IPS DF 6.9 (cell line): ENCODE data around the gene PILRB.
"Not testable (repeated sequence)": the region's sequence is repeated elsewhere in the genome, so short reads cannot be mapped to it uniquely, and the experiment has no call there.

Experiments
- DNase-seq: peaks from one replicate; pipeline ENCODE4 v3.0.0-alpha.2; 2013; ENCODE audit warnings: low read depth, low spot score
- H3K27ac ChIP-seq: one replicate; pipeline ENCODE4 v1.5.1; 2013; ENCODE audit warnings: low read length, control low read depth
- H3K27me3 ChIP-seq: 2 replicates; pipeline ENCODE4 v1.6.1; 2013; ENCODE audit warnings: mild to moderate bottlenecking, low read length; ENCODE audit not compliant: control insufficient read depth, insufficient read depth
- H3K36me3 ChIP-seq: 2 replicates; pipeline ENCODE4 v1.6.1; 2013; ENCODE audit warnings: low read length; ENCODE audit not compliant: control insufficient read depth, insufficient read depth
- H3K4me1 ChIP-seq: 2 replicates; pipeline ENCODE4 v1.6.1; 2013; ENCODE audit warnings: low read length; ENCODE audit not compliant: control insufficient read depth, insufficient read depth
- H3K4me3 ChIP-seq: 2 replicates; pipeline ENCODE4 v1.5.1; 2013; ENCODE audit warnings: mild to moderate bottlenecking, low read length
- H3K9me3 ChIP-seq: 2 replicates; pipeline ENCODE4 v1.6.1; 2013; ENCODE audit warnings: low read length, inconsistent platforms; ENCODE audit not compliant: control insufficient read depth, insufficient read depth
- WGBS: extraction: QIAGEN DNeasy Blood & Tissue Kit; methylation state at CpG from one replicate; pipeline ENCODE4 v1.1.7; 2013; ENCODE audit warnings: mixed read lengths, missing lambda C conversion rate; ENCODE audit not compliant: insufficient read length, insufficient coverage; 5-methylcytosine and 5-hydroxymethylcytosine counted together

The PILRB gene

DNA sequence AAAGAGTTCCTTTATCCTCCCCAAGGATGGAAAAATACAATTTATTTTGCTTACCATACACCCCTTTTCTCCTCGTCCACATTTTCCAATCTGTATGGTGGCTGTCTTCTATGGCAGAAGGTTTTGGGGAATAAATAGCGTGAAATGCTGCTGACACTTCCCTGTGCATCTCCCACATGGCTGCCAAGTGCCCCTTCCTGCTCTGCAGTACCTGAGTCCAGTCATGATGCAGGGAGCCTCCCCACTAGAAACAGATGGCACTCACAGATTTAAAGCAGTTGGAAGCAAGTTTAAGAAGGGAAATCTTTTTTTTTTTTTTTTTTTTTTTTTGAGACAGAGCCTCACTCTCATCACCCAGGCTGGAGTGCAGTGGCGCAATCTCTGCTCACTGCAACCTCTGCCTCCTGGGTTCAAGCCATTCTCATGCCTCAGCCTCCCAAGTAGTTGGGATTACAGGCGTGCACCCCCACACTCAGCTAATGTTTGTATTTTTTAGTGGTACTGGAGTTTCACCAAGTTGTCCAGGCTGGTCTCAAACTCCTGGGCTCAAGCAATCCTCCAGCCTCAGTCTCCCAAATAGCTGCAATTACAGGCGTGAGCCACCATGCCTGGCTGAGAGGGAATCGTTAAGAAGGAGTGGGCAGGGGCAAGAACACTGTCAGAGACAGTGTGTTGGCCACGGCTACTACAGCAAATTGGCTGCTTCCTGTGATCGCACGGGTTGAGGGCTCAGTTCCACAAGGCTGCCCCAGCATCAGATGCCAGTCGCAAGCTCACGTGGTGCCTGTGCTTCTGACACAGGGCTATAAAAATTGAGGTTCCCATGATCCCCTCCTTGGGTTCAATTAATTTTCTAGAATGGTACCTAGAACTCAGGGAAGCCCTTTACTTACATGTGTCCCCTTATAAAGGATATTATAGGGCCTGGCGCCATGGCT lies 10.0 kb downstream of the PILRB start:
- no CpG with 5 or more reads among the region's 12 CpGs for WGBS
- Histone ChIP-seq H3K4me3 (no peak overlapping the region), H3K4me1 (0 out of 2 replicates have a peak, but pooled peaks cover 6% of the 10 kb centered on the region), H3K27ac (no peak overlapping the region), H3K36me3 (no peaks in the 10 kb centered on the region; the same call in 1 of the 2 replicates), H3K9me3 (no peaks in the 10 kb centered on the region), H3K27me3 (no peaks in the 10 kb centered on the region)
- DNase-seq = no peak

- Histone ChIP-seq H3K36me3 (no peaks in the 10 kb centered on the region), H3K9me3 (no peaks in the 10 kb centered on the region), H3K4me1 (peaks cover 6% of the 10 kb centered on the region; the same call in 1 of the 2 replicates), H3K27me3 (no peaks in the 10 kb centered on the region), H3K4me3 (no peak overlapping the region), H3K27ac (no peak overlapping the region)
- no peak for DNase-seq
- no CpG with 5 or more reads among the region's 6 CpGs for WGBS
Measured at GRCh38 chr7:100369105-100369504, 11.2 kb downstream of the PILRB start.

DNA sequence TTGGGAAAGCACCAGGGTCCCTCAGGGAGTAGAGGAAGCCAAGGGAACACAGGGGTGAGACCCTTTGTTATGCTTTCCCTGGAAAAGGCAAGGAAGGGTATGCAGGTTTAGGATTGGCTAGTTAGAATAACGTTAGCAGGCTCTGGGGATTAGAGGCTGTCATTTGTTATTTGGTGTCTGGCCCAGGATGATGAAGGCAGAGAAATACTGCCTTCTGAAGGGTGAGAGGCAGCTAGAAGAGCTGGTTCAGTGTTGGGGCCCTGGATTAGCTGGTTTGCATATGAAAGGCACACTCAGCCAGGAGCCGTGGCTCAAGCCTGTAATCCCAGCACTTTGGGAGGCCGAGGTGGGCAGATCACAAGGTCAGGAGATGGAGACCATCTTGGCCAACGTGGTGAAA lies 12.4 kb downstream of the PILRB start:
- H3K4me1 ChIP-seq = peaks cover 6% of the 10 kb centered on the region; the same call in 1 of the 2 replicates
- WGBS = no CpG with 5 or more reads among the region's 4 CpGs
- peak; percentile 25 for DNase-seq

GRCh38 chr7:100370746-100371145 lies 12.8 kb downstream of the PILRB start:
- DNase-seq = no peak
- no peak overlapping the region for H3K27ac ChIP-seq
- no peaks in the 10 kb centered on the region; the same call in 1 of the 2 replicates for H3K9me3 ChIP-seq
- no peak overlapping the region for H3K4me3 ChIP-seq
- no peaks in the 10 kb centered on the region for H3K36me3 ChIP-seq
- peaks cover 6% of the 10 kb centered on the region; the same call in 1 of the 2 replicates for H3K4me1 ChIP-seq
- no CpG with 5 or more reads among the region's 6 CpGs for WGBS
- no peaks in the 10 kb centered on the region for H3K27me3 ChIP-seq

More for the DNA sequence above, 12.4 kb downstream of the PILRB start:
- Histone ChIP-seq H3K27me3 (no peaks in the 10 kb centered on the region), H3K27ac (no peak overlapping the region), H3K9me3 (no peaks in the 10 kb centered on the region; the same call in 1 of the 2 replicates), H3K36me3 (no peaks in the 10 kb centered on the region), H3K4me3 (no peak overlapping the region)

GRCh38 chr7:100371561-100372171 lies 13.7 kb downstream of the PILRB start:
- WGBS = no CpG with 5 or more reads among the region's 7 CpGs
- Histone ChIP-seq H3K9me3 (no peaks in the 10 kb centered on the region; the same call in 1 of the 2 replicates), H3K36me3 (no peaks in the 10 kb centered on the region), H3K4me3 (no peak overlapping the region), H3K27ac (no peak overlapping the region), H3K27me3 (no peaks in the 10 kb centered on the region), H3K4me1 (peaks cover 6% of the 10 kb centered on the region; the same call in 1 of the 2 replicates)
- no peak for DNase-seq

- no CpG with 5 or more reads among the region's 8 CpGs for WGBS
- peaks cover 6% of the 10 kb centered on the region; the same call in 1 of the 2 replicates for H3K4me1 ChIP-seq
- H3K27ac ChIP-seq = no peak overlapping the region
- H3K9me3 ChIP-seq = no peaks in the 10 kb centered on the region; the same call in 1 of the 2 replicates
- H3K4me3 ChIP-seq = no peak overlapping the region
- DNase-seq = no peak
- no peaks in the 10 kb centered on the region for H3K36me3 ChIP-seq
- H3K27me3 ChIP-seq = no peaks in the 10 kb centered on the region
Measured at GRCh38 chr7:100372256-100372655, 14.3 kb downstream of the PILRB start.

GRCh38 chr7:100372694-100373093 lies 14.8 kb downstream of the PILRB start:
- Histone ChIP-seq H3K27ac (no peak overlapping the region), H3K36me3 (no peaks in the 10 kb centered on the region), H3K27me3 (no peaks in the 10 kb centered on the region), H3K9me3 (no peaks in the 10 kb centered on the region; the same call in 1 of the 2 replicates), H3K4me1 (peaks cover 6% of the 10 kb centered on the region; the same call in 1 of the 2 replicates), H3K4me3 (no peak overlapping the region)
- DNase-seq = no peak
- WGBS = no CpG with 5 or more reads among the region's 6 CpGs

GRCh38 chr7:100373261-100373831 lies 15.4 kb downstream of the PILRB start, which contains the start of gene PILRA:
TSS of gene PILRA (plus strand) at chr7:100373487. CDS start at chr7:100373657, 170 bp downstream.
- H3K4me3 ChIP-seq = no peak within 1 kb of the TSS
- no peak for DNase-seq
- no peaks in the 10 kb centered on the region; the same call in 1 of the 2 replicates for H3K9me3 ChIP-seq
- no peaks in the 10 kb centered on the region for H3K36me3 ChIP-seq
- no CpG with 5 or more reads among the region's 12 CpGs for whole genome bisulfite sequencing
- no peak within 1 kb of the TSS for H3K27ac ChIP-seq
- no peaks in the 10 kb centered on the region for H3K27me3 ChIP-seq
- H3K4me1 ChIP-seq = peaks cover 6% of the 10 kb centered on the region; the same call in 1 of the 2 replicates

DNA sequence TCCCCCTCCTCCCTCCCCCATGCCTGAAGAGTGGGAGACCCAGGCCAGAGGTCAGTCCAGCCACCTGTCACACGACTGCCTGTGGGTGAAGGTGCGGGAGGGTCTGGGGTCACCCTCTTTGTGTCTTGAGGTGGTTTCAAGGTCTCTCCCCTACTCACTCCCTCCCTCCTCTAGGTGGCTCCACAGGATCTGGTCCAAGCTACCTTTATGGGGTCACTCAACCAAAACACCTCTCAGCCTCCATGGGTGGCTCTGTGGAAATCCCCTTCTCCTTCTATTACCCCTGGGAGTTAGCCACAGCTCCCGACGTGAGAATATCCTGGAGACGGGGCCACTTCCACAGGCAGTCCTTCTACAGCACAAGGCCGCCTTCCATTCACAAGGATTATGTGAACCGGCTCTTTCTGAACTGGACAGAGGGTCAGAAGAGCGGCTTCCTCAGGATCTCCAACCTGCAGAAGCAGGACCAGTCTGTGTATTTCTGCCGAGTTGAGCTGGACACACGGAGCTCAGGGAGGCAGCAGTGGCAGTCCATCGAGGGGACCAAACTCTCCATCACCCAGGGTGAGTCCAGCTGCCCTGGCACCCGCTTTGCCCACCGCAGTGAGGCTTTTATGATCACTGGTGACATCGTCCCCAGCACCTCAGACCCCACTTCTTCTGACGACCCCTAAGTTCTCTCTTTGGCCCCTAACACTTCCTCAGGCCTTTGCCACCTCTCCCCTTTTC lies 16.1 kb downstream of the PILRB start:
- not testable (repeated sequence) for H3K4me3 ChIP-seq, DNase-seq, H3K36me3 ChIP-seq, H3K27me3 ChIP-seq, H3K4me1 ChIP-seq, H3K27ac ChIP-seq, H3K9me3 ChIP-seq
- WGBS = no CpG with 5 or more reads among the region's 15 CpGs
